GM19193 (cell line): Measurements from ENCODE around the gene ADD1.

ENCODE experiments used
- POLR2A ChIP-seq: IDR thresholded peaks from 4 replicates; pipeline ENCODE4 v1.6.1; 2011; ENCODE audit not compliant: insufficient read depth, insufficient read length; ENCODE audit errors: extremely low read depth

ADD1 gene

GRCh38 chr4:2887343-2887742 lies 43.7 kb downstream of the ADD1 start:
- TF ChIP-seq POLR2A = no peak

GRCh38 chr4:2888886-2889285 lies 45.2 kb downstream of the ADD1 start:
- TF ChIP-seq POLR2A = no peak

- TF ChIP-seq POLR2A = no peak
Observed at GRCh38 chr4:2891294-2891693, 47.6 kb downstream of the ADD1 start.

GRCh38 chr4:2893772-2894171 lies 50.1 kb downstream of the ADD1 start:
- no peak for TF ChIP-seq POLR2A

- no peak for TF ChIP-seq POLR2A
Observed at GRCh38 chr4:2898001-2898400, 54.4 kb downstream of the ADD1 start.

- TF ChIP-seq POLR2A = no peak
Observed at GRCh38 chr4:2900741-2901140, 57.1 kb downstream of the ADD1 start.

- no peak for TF ChIP-seq POLR2A
Observed at GRCh38 chr4:2901186-2901585, 57.5 kb downstream of the ADD1 start.

- TF ChIP-seq POLR2A = no peak
Observed at GRCh38 chr4:2902126-2902525, 58.5 kb downstream of the ADD1 start.

- no peak for TF ChIP-seq POLR2A
Observed at GRCh38 chr4:2905544-2905943, 61.9 kb downstream of the ADD1 start.

- TF ChIP-seq POLR2A = no peak
Observed at GRCh38 chr4:2906218-2906617, 62.6 kb downstream of the ADD1 start.

- TF ChIP-seq POLR2A = no peak
Observed at GRCh38 chr4:2907226-2907625, 63.6 kb downstream of the ADD1 start.

GRCh38 chr4:2907706-2908293 lies 64.2 kb downstream of the ADD1 start:
- no peak for TF ChIP-seq POLR2A

GRCh38 chr4:2908686-2909085 lies 65.0 kb downstream of the ADD1 start:
- TF ChIP-seq POLR2A = no peak

- no peak for TF ChIP-seq POLR2A
Observed at GRCh38 chr4:2909583-2909982, 65.9 kb downstream of the ADD1 start.

- no peak for TF ChIP-seq POLR2A
Observed at GRCh38 chr4:2910409-2910808, 66.8 kb downstream of the ADD1 start.

GRCh38 chr4:2911868-2912267 lies 68.2 kb downstream of the ADD1 start:
- no peak for TF ChIP-seq POLR2A

- TF ChIP-seq POLR2A = no peak
Observed at GRCh38 chr4:2913168-2913567, 69.5 kb downstream of the ADD1 start.

- TF ChIP-seq POLR2A = no peak
Observed at GRCh38 chr4:2914256-2915126, 70.8 kb downstream of the ADD1 start.
